HepG2 (cell line): Measurements from ENCODE around the gene LCN1. TPM values are rescaled to one million over a fixed set of nuclear protein-coding genes. Genes with fewer than 3 reads are reported as not detected.

Source experiments
- ATAC-seq: fragments of 200-7000 bp; cut with Tn5 transposase; 3 replicates; pipeline ENCODE4 v1.9.1; 2020; ENCODE audit warnings: mild to moderate bottlenecking, moderate library complexity
- BruUV-seq: library from RNA; stranded (reverse); fragments of 400-500 nt; replicated peaks from 2 replicates; lab custom pipeline; 2021; lab: Mats Ljungman, UMichigan
- CTCF ChIA-PET: fragments of 300-600 bp; formaldehyde crosslinking; extraction: SDS; loops from one replicate; lab custom pipeline; 2021; ENCODE audit warnings: low total read pairs, inconsistent platforms, low intra/inter-chr PET ratio; lab: Yijun Ruan, JAX
- POLR2A ChIA-PET: fragments of 350-600 bp; sonication (Branson Sonifier 250); formaldehyde crosslinking; loops from one replicate; lab custom pipeline; 2020; ENCODE audit warnings: antibody characterized with exemption, inconsistent platforms; lab: Yijun Ruan, JAX
- DNase-seq: peaks from one replicate; pipeline ENCODE4 v3.0.0-alpha.2; 2015; ENCODE audit warnings: low spot score
- FAIRE-seq: peaks from 3 replicates; lab custom pipeline; 2011; peaks lifted over from hg19 to GRCh38; lab: Jason Lieb, UNC
- H2AFZ ChIP-seq: one replicate; pipeline ENCODE4 v1.6.1; 2011; ENCODE audit warnings: low read length, inconsistent platforms
- H3K27ac ChIP-seq: fragments of 300-600 bp; 3 replicates; pipeline ENCODE4 v1.8.0; 2011; ENCODE audit warnings: mixed run types, mild to moderate bottlenecking, mixed read lengths, low read length, inconsistent platforms; ENCODE audit not compliant: insufficient read depth; ENCODE audit errors: extremely low read length
- H3K27me3 ChIP-seq, 2 experiments: fragments of 200-600 bp in 1 of 2; 2 replicates in 1 of 2; 3 replicates in 1 of 2; pipeline versions ENCODE4 v1.6.0 to v1.8.0; 2011; ENCODE audit warnings: low read length in 2 of 2, mild to moderate bottlenecking in 2 of 2, moderate library complexity in 2 of 2, inconsistent platforms in 1 of 2; ENCODE audit not compliant: insufficient read depth in 2 of 2, control insufficient read depth in 1 of 2
- H3K36me3 ChIP-seq, 2 experiments: fragments of 200-600 bp in 1 of 2; replicated peaks in 1 of 2; 2 replicates in 1 of 2; 3 replicates in 1 of 2; pipeline versions ENCODE4 v1.5.1 to v1.8.0; 2011; ENCODE audit warnings: low read length in 2 of 2, inconsistent platforms in 1 of 2; ENCODE audit not compliant: insufficient read depth in 2 of 2, control insufficient read depth in 1 of 2
- H3K4me1 ChIP-seq: 2 replicates; pipeline ENCODE4 v1.5.1; 2012; ENCODE audit warnings: low read length, inconsistent platforms; ENCODE audit not compliant: insufficient read depth
- H3K4me2 ChIP-seq: 2 replicates; pipeline ENCODE4 v1.6.0; 2011; ENCODE audit warnings: low read depth, low read length, inconsistent platforms
- H3K4me3 ChIP-seq, 3 experiments: fragments of 200-600 bp in 1 of 3; sonication (generic), shearing (Covaris generic) in 1 of 3; replicated peaks in 1 of 3; 2 replicates each; pipeline ENCODE4 v1.5.1; 2011 to 2016; ENCODE audit warnings: low read length in 3 of 3, inconsistent platforms in 2 of 3, low read depth in 2 of 3, mild to moderate bottlenecking in 2 of 3, control low read depth in 1 of 3, mixed read lengths in 1 of 3; ENCODE audit not compliant: insufficient read depth in 1 of 3
- H3K79me2 ChIP-seq: one replicate; pipeline ENCODE4 v1.6.1; 2011; ENCODE audit warnings: low read length, inconsistent platforms; ENCODE audit not compliant: insufficient read depth
- H3K9ac ChIP-seq: 2 replicates; pipeline ENCODE4 v1.6.0; 2011; ENCODE audit warnings: mild to moderate bottlenecking, low read depth, low read length, inconsistent platforms; ENCODE audit not compliant: insufficient read depth
- H3K9me3 ChIP-seq: 2 replicates; pipeline ENCODE4 v1.5.1; 2012; ENCODE audit warnings: mild to moderate bottlenecking, low read length
- H4K20me1 ChIP-seq: 2 replicates; pipeline ENCODE4 v1.6.0; 2011; ENCODE audit warnings: inconsistent platforms, mild to moderate bottlenecking, low read length, moderate library complexity; ENCODE audit not compliant: insufficient read depth
- ATF2 ChIP-seq: sonication (generic); formaldehyde crosslinking; IDR thresholded peaks from 2 replicates; pipeline ENCODE4 v1.4.0; 2020; ENCODE audit warnings: missing genetic modification reagents
- EZH2 ChIP-seq: conservative IDR thresholded peaks from 2 replicates; pipeline ENCODE4 v1.6.1; 2012; ENCODE audit warnings: mild to moderate bottlenecking, low read depth, low read length, moderate library complexity
- KLF11 ChIP-seq: IDR thresholded peaks from 2 replicates; pipeline ENCODE4 v1.6.1; 2016; ENCODE audit warnings: missing compliant biosample characterization
- MAX ChIP-seq: IDR thresholded peaks from 2 replicates; pipeline ENCODE4 v1.6.1; 2012; ENCODE audit warnings: inconsistent platforms
- NAIF1 ChIP-seq: sonication (generic); formaldehyde crosslinking; IDR thresholded peaks from 2 replicates; pipeline ENCODE4 v1.5.0; 2020; ENCODE audit warnings: mild to moderate bottlenecking, missing genetic modification reagents, borderline replicate concordance
- SAFB2 ChIP-seq: sonication (generic); formaldehyde crosslinking; IDR thresholded peaks from 2 replicates; pipeline ENCODE4 v1.5.1; 2020; ENCODE audit warnings: missing genetic modification reagents, low read depth, mild to moderate bottlenecking, borderline replicate concordance
- SALL1 ChIP-seq: sonication (generic); formaldehyde crosslinking; IDR thresholded peaks from 2 replicates; pipeline ENCODE4 v1.8.0; 2022; ENCODE audit warnings: mild to moderate bottlenecking, missing genetic modification reagents
- STAG1 ChIP-seq: sonication (generic); formaldehyde crosslinking; IDR thresholded peaks from 2 replicates; pipeline ENCODE4 v1.4.0; 2020; ENCODE audit warnings: missing genetic modification reagents
- STAT5B ChIP-seq: sonication (generic); formaldehyde crosslinking; IDR thresholded peaks from 2 replicates; pipeline ENCODE4 v1.4.0; 2020; ENCODE audit warnings: missing genetic modification reagents
- ZBTB25 ChIP-seq: IDR thresholded peaks from 2 replicates; pipeline ENCODE4 v1.6.1; 2018; ENCODE audit warnings: missing genetic modification reagents
- ZMYM3 ChIP-seq: sonication (generic); formaldehyde crosslinking; IDR thresholded peaks from 2 replicates; pipeline ENCODE4 v1.5.1; 2020; ENCODE audit warnings: mild to moderate bottlenecking, missing genetic modification reagents
- ZNF570 ChIP-seq: sonication (generic); formaldehyde crosslinking; IDR thresholded peaks from 2 replicates; pipeline ENCODE4 v1.4.0; 2020; ENCODE audit warnings: mild to moderate bottlenecking, missing genetic modification reagents, borderline replicate concordance
- ZNF746 ChIP-seq: sonication (generic); formaldehyde crosslinking; IDR thresholded peaks from 2 replicates; pipeline ENCODE4 v1.8.0; 2022; ENCODE audit warnings: mild to moderate bottlenecking, missing genetic modification reagents
- ZNF747 ChIP-seq: sonication (generic); formaldehyde crosslinking; IDR thresholded peaks from 2 replicates; pipeline ENCODE4 v1.8.1; 2023; ENCODE audit warnings: missing genetic modification reagents, mild to moderate bottlenecking, borderline replicate concordance
- WGBS: methylation state at CpG from one replicate; pipeline ENCODE4 v1.1.6; 2017; ENCODE audit warnings: low lambda C conversion rate; 5-methylcytosine and 5-hydroxymethylcytosine counted together
- in situ Hi-C: cut with HindIII; loops from 2 replicates; pipeline ENCODE4 v1.10.0; 2017; ENCODE audit warnings: low pct_unique_long_range_greater_than_20kb; ENCODE audit not compliant: extremely low pct_ligation_motif_present
- intact Hi-C: fragments of 100-400 bp; cut with micrococcal nuclease; formaldehyde crosslinking; loops from one replicate; pipeline ENCODE4 v1.10.0; 2022; ENCODE audit not compliant: unreplicated experiment
- polyA plus RNA-seq, 8 experiments: library from polyadenylated mRNA; depleted of rRNA in 3 of 8; stranded (reverse) in 7 of 8; unstranded in 1 of 8; fragments of >200 nt; fragmentation: Illumina TruSeq in 4 of 8; extraction: Trizol in 4 of 8; gene quantifications; 2 replicates each; pipeline versions ENCODE4 v1.2.1 to v1.2.3, GENCODE V29; 2011 to 2016; ENCODE audit warnings: low read depth in 4 of 8, missing spikeins in 1 of 8, mixed read lengths in 1 of 8; ENCODE audit not compliant: insufficient read depth in 1 of 8
- total RNA-seq, 5 experiments: library from RNA; depleted of rRNA; stranded (reverse); fragments of >200 nt; fragmentation: Illumina TruSeq; extraction: Trizol; gene quantifications; 2 replicates each; pipeline ENCODE4 v1.2.3, GENCODE V29; 2016; ENCODE audit warnings: low read depth in 1 of 5
- TF ChIP-seq, protein P1 (sequence below): IDR thresholded peaks from 2 replicates; pipeline ENCODE4 v1.6.1; 2016; ENCODE audit warnings: missing biosample characterization, missing genetic modification reagents, low read depth

The LCN1 gene
- total and polyA plus RNA-seq, 2 of the 13 experiments (the other 11 are each of a cell fraction or from before 2014, with no cell fraction given) = not detected

- intact Hi-C loops = no loop called here
- Histone ChIP-seq H4K20me1 (no peaks in the 10 kb centered on the region), H3K36me3 (no peaks in the 10 kb centered on the region), H3K4me2 (no peak overlapping the region), H3K4me3 (no peak overlapping the region), H3K27me3 (peaks cover 14 to 53% of the 10 kb centered on the region in 2 experiments; a peak in 4 of 5 replicates), H3K27ac (no peak overlapping the region), H2AFZ (no peak overlapping the region), H3K9me3 (no peaks in the 10 kb centered on the region), H3K4me1 (peaks cover 15% of the 10 kb centered on the region), H3K79me2 (no peaks in the 10 kb centered on the region), H3K9ac (no peak overlapping the region)
- in situ Hi-C loops = no loop called here
- DNase-seq = no peak
- 0 out of 2 replicates have a peak, but pooled peaks have one; percentile 61 for TF ChIP-seq EZH2
- TF ChIP-seq ZBTB25 (CRISPR knock-in tag) = no peak
- BruUV-seq = no TSS peak
- no peak for ATAC-seq
- 1% methylated on average over 8 of the region's 17 CpGs for WGBS
- ChIA-PET CTCF (no interaction called here), POLR2A (no interaction called here)
- no peak for FAIRE-seq
These were observed 29.2 kb downstream of the LCN1 start for GRCh38 chr9:135550344-135550918.

GRCh38 chr9:135551031-135551430, 29.8 kb downstream of the LCN1 start:
- no peaks in the 10 kb centered on the region for H3K79me2 ChIP-seq
- intact Hi-C loops (no loop called here), in situ Hi-C loops (no loop called here)
- H4K20me1 ChIP-seq = no peaks in the 10 kb centered on the region
- no peak overlapping the region for H2AFZ ChIP-seq
- H3K27ac ChIP-seq = no peak overlapping the region
- 40% methylated on average over 2 of the region's 14 CpGs for WGBS
- ChIA-PET POLR2A (no interaction called here), CTCF (no interaction called here)
- no peak overlapping the region for H3K9ac ChIP-seq
- no peak overlapping the region for H3K4me3 ChIP-seq
- no peak for FAIRE-seq
- no peaks in the 10 kb centered on the region for H3K9me3 ChIP-seq
- H3K27me3 ChIP-seq = peaks cover 13 to 56% of the 10 kb centered on the region in 2 experiments; a peak in 4 of 5 replicates
- H3K4me1 ChIP-seq = peaks cover 19% of the 10 kb centered on the region
- DNase-seq = no peak
- BruUV-seq = no TSS peak
- H3K36me3 ChIP-seq = no peaks in the 10 kb centered on the region
- no peak overlapping the region for H3K4me2 ChIP-seq
- no peak for ATAC-seq
- TF ChIP-seq STAG1 (CRISPR knock-in tag) = no peak
- no peak for TF ChIP-seq ZNF570 (CRISPR knock-in tag)
- TF ChIP-seq, protein P1, sequence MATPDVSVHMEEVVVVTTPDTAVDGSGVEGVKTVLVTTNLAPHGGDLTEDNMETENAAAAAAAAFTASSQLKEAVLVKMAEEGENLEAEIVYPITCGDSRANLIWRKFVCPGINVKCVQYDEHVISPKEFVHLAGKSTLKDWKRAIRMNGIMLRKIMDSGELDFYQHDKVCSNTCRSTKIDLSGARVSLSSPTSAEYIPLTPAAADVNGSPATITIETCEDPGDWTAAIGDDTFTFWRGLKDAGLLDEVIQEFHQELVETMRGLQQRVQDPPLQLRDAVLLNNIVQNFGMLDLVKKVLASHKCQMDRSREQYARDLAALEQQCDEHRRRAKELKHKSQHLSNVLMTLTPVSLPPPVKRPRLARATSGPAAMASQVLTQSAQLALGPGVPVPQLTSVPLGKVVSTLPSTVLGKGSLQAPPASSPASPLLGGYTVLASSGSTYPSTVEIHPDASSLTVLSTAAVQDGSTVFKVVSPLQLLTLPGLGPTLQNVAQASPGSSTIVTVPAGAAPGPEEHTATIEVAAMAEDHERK (CRISPR knock-in tag) = no peak
- TF ChIP-seq NAIF1 (CRISPR knock-in tag) = no peak
- no peak for TF ChIP-seq MAX
- TF ChIP-seq SALL1 (CRISPR knock-in tag) = no peak
- no peak for TF ChIP-seq ZNF746
- TF ChIP-seq ATF2 (CRISPR knock-in tag) = no peak
- no peak for TF ChIP-seq SAFB2 (CRISPR knock-in tag)
- TF ChIP-seq ZNF747 (CRISPR knock-in tag) = no peak
- no peak for TF ChIP-seq KLF11 (CRISPR knock-in tag)
- no peak for TF ChIP-seq ZMYM3 (CRISPR knock-in tag)
- TF ChIP-seq STAT5B (CRISPR knock-in tag) = no peak
